GM23338 (cell line): Measurements from ENCODE around the gene SUPT3H. TPM values are rescaled to one million over a fixed set of nuclear protein-coding genes. Genes with fewer than 3 reads are reported as not detected.

Experiments used
- ATAC-seq: fragments of 200-7000 bp; cut with Tn5 transposase; 3 replicates; pipeline ENCODE4 v1.9.1; 2020
- DNase-seq: peaks from one replicate; pipeline ENCODE4 v3.0.0-alpha.2; 2015; ENCODE audit warnings: low spot score
- H2AFZ ChIP-seq: fragments of 200-600 bp; sonication (generic); 2 replicates; pipeline ENCODE4 v1.8.0; 2016; ENCODE audit warnings: antibody characterized with exemption, mild to moderate bottlenecking, moderate library complexity
- H3F3A ChIP-seq: fragments of 200-600 bp; sonication (generic); replicated peaks from 2 replicates; pipeline ENCODE4 v1.8.0; 2017; ENCODE audit warnings: antibody characterized with exemption, mixed run types, low read depth
- H3K27ac ChIP-seq: fragments of 200-600 bp; sonication (generic); 2 replicates; pipeline ENCODE4 v1.6.1; 2016; ENCODE audit warnings: low read depth
- H3K27me3 ChIP-seq: fragments of 200-600 bp; sonication (generic); 2 replicates; pipeline ENCODE4 v1.8.0; 2016; ENCODE audit warnings: mild to moderate bottlenecking, mixed run types, moderate library complexity; ENCODE audit not compliant: insufficient read depth
- H3K36me3 ChIP-seq: fragments of 200-600 bp; sonication (generic); 2 replicates; pipeline ENCODE4 v1.8.0; 2016; ENCODE audit warnings: mild to moderate bottlenecking; ENCODE audit not compliant: insufficient read depth
- H3K4me1 ChIP-seq: fragments of 200-600 bp; sonication (generic); 2 replicates; pipeline ENCODE4 v1.8.0; 2016; ENCODE audit warnings: mild to moderate bottlenecking, moderate library complexity; ENCODE audit not compliant: insufficient read depth
- H3K4me2 ChIP-seq: fragments of 200-600 bp; sonication (generic); 2 replicates; pipeline ENCODE4 v1.7.1; 2017; ENCODE audit warnings: mixed run types
- H3K4me3 ChIP-seq: fragments of 200-600 bp; sonication (generic); 2 replicates; pipeline ENCODE4 v1.6.1; 2016; ENCODE audit warnings: mixed run types
- H3K79me2 ChIP-seq: fragments of 200-600 bp; sonication (generic); replicated peaks from 2 replicates; pipeline ENCODE4 v1.8.0; 2017; ENCODE audit warnings: mild to moderate bottlenecking; ENCODE audit not compliant: insufficient read depth
- H3K9me2 ChIP-seq: fragments of 200-600 bp; sonication (generic); 2 replicates; pipeline ENCODE4 v1.8.0; 2017; ENCODE audit not compliant: insufficient read depth
- H4K20me1 ChIP-seq: fragments of 200-600 bp; sonication (generic); replicated peaks from 2 replicates; pipeline ENCODE4 v1.8.0; 2017; ENCODE audit warnings: mild to moderate bottlenecking; ENCODE audit not compliant: insufficient read depth
- H3K27ac Mint-ChIP-seq: 2 replicates; pipeline ENCODE4 v1.8.0; 2020; ENCODE audit warnings: inconsistent platforms, mild to moderate bottlenecking, moderate library complexity, mixed read lengths
- H3K27me3 Mint-ChIP-seq: 3 replicates; pipeline ENCODE4 v1.8.0; 2022; ENCODE audit warnings: low read depth, mild to moderate bottlenecking, moderate library complexity, mixed read lengths, inconsistent platforms; ENCODE audit not compliant: insufficient read depth, poor library complexity
- H3K36me3 Mint-ChIP-seq: 3 replicates; pipeline ENCODE4 v1.8.0; 2021; ENCODE audit warnings: low read depth, mild to moderate bottlenecking, inconsistent platforms, moderate library complexity, mixed read lengths
- H3K4me1 Mint-ChIP-seq: 3 replicates; pipeline ENCODE4 v1.8.0; 2020; ENCODE audit warnings: mild to moderate bottlenecking, inconsistent platforms, mixed read lengths
- H3K4me3 Mint-ChIP-seq: 3 replicates; pipeline ENCODE4 v1.8.0; 2021; ENCODE audit warnings: moderate library complexity, mild to moderate bottlenecking, inconsistent platforms, mixed read lengths
- H3K9me3 Mint-ChIP-seq: 3 replicates; pipeline ENCODE4 v1.8.0; 2020; ENCODE audit warnings: moderate library complexity, mild to moderate bottlenecking, inconsistent platforms, mixed read lengths
- CREB1 ChIP-seq: fragments of 250-450 bp; sonication (Bioruptor Pico); IDR thresholded peaks from 2 replicates; pipeline ENCODE4 v1.5.0; 2020; ENCODE audit warnings: low read depth, mild to moderate bottlenecking, moderate library complexity
- EZH2 ChIP-seq: fragments of 200-600 bp; sonication (generic); IDR thresholded peaks from one replicate; pipeline ENCODE4 v1.8.0; 2017; ENCODE audit warnings: antibody characterized with exemption, mild to moderate bottlenecking, low read depth; ENCODE audit not compliant: unreplicated experiment
- EZH2phosphoT487 ChIP-seq: fragments of 200-600 bp; sonication (generic); IDR thresholded peaks from one replicate; pipeline ENCODE4 v1.8.1; 2018; ENCODE audit warnings: antibody characterized with exemption; ENCODE audit not compliant: unreplicated experiment
- JUNB ChIP-seq: IDR thresholded peaks from one replicate; pipeline ENCODE4 v1.6.1; 2016; ENCODE audit warnings: antibody characterized with exemption; ENCODE audit not compliant: unreplicated experiment
- NANOG ChIP-seq: IDR thresholded peaks from 2 replicates; pipeline ENCODE4 v1.6.1; 2016; ENCODE audit warnings: antibody characterized with exemption, borderline replicate concordance
- POLR2AphosphoS5 ChIP-seq: IDR thresholded peaks from 2 replicates; pipeline ENCODE4 v1.6.1; 2016; ENCODE audit warnings: antibody characterized with exemption, low read depth
- ZNF114 ChIP-seq: fragments of 250-450 bp; sonication (Bioruptor Pico); IDR thresholded peaks from 2 replicates; pipeline ENCODE4 v1.5.0; 2020; ENCODE audit warnings: mild to moderate bottlenecking, moderate library complexity
- polyA plus RNA-seq: library from polyadenylated mRNA; unstranded; fragments of >200 nt; fragmentation: Nextera tagmentation; extraction: Ambion mirVana; gene quantifications from 2 replicates; pipeline ENCODE4 v1.2.1, GENCODE V29; 2016
- total RNA-seq: library from RNA; depleted of rRNA; stranded (reverse); fragments of >200 nt; shearing (Covaris generic); gene quantifications from 2 replicates; pipeline ENCODE4 v1.2.3, GENCODE V29; 2014
- TF ChIP-seq, protein P1 (sequence below): IDR thresholded peaks from one replicate; pipeline ENCODE4 v1.6.1; 2018; ENCODE audit warnings: antibody characterized with exemption; ENCODE audit not compliant: unreplicated experiment
- TF ChIP-seq, protein P2 (sequence below): IDR thresholded peaks from 2 replicates; pipeline ENCODE4 v1.6.1; 2016; ENCODE audit warnings: antibody characterized with exemption
- TF ChIP-seq, protein P3 (sequence below), 2 experiments: fragments of 200-600 bp in 1 of 2; sonication (generic) in 1 of 2; conservative IDR thresholded peaks; 2 replicates each; pipeline versions ENCODE4 v1.5.1 to v1.6.1; 2016 to 2017; ENCODE audit warnings: antibody characterized with exemption in 2 of 2, low read depth in 2 of 2, mild to moderate bottlenecking in 2 of 2, moderate library complexity in 1 of 2

Gene SUPT3H
- total and polyA plus RNA-seq, 2 experiments from 2014 or later: 11.4 to 30.1 TPM

- TF ChIP-seq, protein P1, sequence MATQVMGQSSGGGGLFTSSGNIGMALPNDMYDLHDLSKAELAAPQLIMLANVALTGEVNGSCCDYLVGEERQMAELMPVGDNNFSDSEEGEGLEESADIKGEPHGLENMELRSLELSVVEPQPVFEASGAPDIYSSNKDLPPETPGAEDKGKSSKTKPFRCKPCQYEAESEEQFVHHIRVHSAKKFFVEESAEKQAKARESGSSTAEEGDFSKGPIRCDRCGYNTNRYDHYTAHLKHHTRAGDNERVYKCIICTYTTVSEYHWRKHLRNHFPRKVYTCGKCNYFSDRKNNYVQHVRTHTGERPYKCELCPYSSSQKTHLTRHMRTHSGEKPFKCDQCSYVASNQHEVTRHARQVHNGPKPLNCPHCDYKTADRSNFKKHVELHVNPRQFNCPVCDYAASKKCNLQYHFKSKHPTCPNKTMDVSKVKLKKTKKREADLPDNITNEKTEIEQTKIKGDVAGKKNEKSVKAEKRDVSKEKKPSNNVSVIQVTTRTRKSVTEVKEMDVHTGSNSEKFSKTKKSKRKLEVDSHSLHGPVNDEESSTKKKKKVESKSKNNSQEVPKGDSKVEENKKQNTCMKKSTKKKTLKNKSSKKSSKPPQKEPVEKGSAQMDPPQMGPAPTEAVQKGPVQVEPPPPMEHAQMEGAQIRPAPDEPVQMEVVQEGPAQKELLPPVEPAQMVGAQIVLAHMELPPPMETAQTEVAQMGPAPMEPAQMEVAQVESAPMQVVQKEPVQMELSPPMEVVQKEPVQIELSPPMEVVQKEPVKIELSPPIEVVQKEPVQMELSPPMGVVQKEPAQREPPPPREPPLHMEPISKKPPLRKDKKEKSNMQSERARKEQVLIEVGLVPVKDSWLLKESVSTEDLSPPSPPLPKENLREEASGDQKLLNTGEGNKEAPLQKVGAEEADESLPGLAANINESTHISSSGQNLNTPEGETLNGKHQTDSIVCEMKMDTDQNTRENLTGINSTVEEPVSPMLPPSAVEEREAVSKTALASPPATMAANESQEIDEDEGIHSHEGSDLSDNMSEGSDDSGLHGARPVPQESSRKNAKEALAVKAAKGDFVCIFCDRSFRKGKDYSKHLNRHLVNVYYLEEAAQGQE: no peak
- TF ChIP-seq, protein P2, sequence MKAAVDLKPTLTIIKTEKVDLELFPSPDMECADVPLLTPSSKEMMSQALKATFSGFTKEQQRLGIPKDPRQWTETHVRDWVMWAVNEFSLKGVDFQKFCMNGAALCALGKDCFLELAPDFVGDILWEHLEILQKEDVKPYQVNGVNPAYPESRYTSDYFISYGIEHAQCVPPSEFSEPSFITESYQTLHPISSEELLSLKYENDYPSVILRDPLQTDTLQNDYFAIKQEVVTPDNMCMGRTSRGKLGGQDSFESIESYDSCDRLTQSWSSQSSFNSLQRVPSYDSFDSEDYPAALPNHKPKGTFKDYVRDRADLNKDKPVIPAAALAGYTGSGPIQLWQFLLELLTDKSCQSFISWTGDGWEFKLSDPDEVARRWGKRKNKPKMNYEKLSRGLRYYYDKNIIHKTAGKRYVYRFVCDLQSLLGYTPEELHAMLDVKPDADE: no peak
- TF ChIP-seq, protein P3, sequence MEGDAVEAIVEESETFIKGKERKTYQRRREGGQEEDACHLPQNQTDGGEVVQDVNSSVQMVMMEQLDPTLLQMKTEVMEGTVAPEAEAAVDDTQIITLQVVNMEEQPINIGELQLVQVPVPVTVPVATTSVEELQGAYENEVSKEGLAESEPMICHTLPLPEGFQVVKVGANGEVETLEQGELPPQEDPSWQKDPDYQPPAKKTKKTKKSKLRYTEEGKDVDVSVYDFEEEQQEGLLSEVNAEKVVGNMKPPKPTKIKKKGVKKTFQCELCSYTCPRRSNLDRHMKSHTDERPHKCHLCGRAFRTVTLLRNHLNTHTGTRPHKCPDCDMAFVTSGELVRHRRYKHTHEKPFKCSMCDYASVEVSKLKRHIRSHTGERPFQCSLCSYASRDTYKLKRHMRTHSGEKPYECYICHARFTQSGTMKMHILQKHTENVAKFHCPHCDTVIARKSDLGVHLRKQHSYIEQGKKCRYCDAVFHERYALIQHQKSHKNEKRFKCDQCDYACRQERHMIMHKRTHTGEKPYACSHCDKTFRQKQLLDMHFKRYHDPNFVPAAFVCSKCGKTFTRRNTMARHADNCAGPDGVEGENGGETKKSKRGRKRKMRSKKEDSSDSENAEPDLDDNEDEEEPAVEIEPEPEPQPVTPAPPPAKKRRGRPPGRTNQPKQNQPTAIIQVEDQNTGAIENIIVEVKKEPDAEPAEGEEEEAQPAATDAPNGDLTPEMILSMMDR (conservative IDR thresholded peaks at IDR 0.05; ENCODE audit: low read depth in 2 of 2): no peak
- TF ChIP-seq EZH2phosphoT487 (no peak), EZH2 (no peak), JUNB (no peak), POLR2AphosphoS5 (no peak), CREB1 (no peak)
These were observed 568.5 kb downstream of the SUPT3H start (continued) for GRCh38 chr6:44809258-44809657.

GRCh38 chr6:44808148-44808547 is 569.6 kb downstream of the SUPT3H start:
- Histone ChIP-seq H3F3A (no peaks in the 10 kb centered on the region), H3K9me2 (peaks cover 3% of the 10 kb centered on the region), H3K27ac (no peak overlapping the region), H3K79me2 (no peaks in the 10 kb centered on the region), H3K36me3 (no peaks in the 10 kb centered on the region), H4K20me1 (no peaks in the 10 kb centered on the region), H3K4me3 (no peak overlapping the region), H3K4me1 (peaks cover 8% of the 10 kb centered on the region), H3K4me2 (no peak overlapping the region), H2AFZ (no peak overlapping the region), H3K27me3 (no peaks in the 10 kb centered on the region)
- no peak for ATAC-seq
- H3K4me3 Mint-ChIP-seq: no peak overlapping the region
- H3K4me1 Mint-ChIP-seq: peaks cover 12% of the 10 kb centered on the region
- H3K9me3 Mint-ChIP-seq: no peaks in the 10 kb centered on the region
- H3K27ac Mint-ChIP-seq: 0 out of 2 replicates have a peak overlapping the region, but pooled peaks have one; percentile 18
- H3K36me3 Mint-ChIP-seq: no peaks in the 10 kb centered on the region
- DNase-seq: no peak
- no peaks in the 10 kb centered on the region for H3K27me3 Mint-ChIP-seq
- TF ChIP-seq EZH2phosphoT487: no peak
- no peak for TF ChIP-seq POLR2AphosphoS5
- no peak for TF ChIP-seq CREB1
- TF ChIP-seq NANOG: no peak
- no peak for TF ChIP-seq ZNF114 (CRISPR knock-in tag)
- TF ChIP-seq, protein P3 (conservative IDR thresholded peaks at IDR 0.05; ENCODE audit: low read depth in 2 of 2): no peak
- TF ChIP-seq, protein P2: no peak
